GM19035 (cell line): Measurements from ENCODE around the gene XYLT1.
A peak's percentile ranks its signal among the peaks of the same experiment; 100 is the strongest.
"Not testable (repeated sequence)": the region's sequence is repeated elsewhere in the genome, so short reads cannot be mapped to it uniquely, and the experiment has no call there.

ENCODE experiments used
- ATAC-seq: cut with Tn5 transposase; IDR thresholded peaks from one replicate; pipeline ENCODE4 v1.9.1; 2021; ENCODE audit not compliant: unreplicated experiment

XYLT1 gene

GRCh38 chr16:17432901-17433576 lies 37.7 kb downstream of the XYLT1 start:
- no peak for ATAC-seq

GRCh38 chr16:17431968-17432625 lies 38.7 kb downstream of the XYLT1 start:
- ATAC-seq, result no peak

GRCh38 chr16:17431012-17431411 lies 39.7 kb downstream of the XYLT1 start:
- no peak for ATAC-seq

- ATAC-seq, result no peak
These were observed 44.3 kb downstream of the XYLT1 start for GRCh38 chr16:17426451-17426850.

- ATAC-seq, result no peak
These were observed 46.0 kb downstream of the XYLT1 start for GRCh38 chr16:17424771-17425170.

- ATAC-seq, result no peak
These were observed 47.5 kb downstream of the XYLT1 start for GRCh38 chr16:17423221-17423620.

GRCh38 chr16:17420816-17421215 lies 49.9 kb downstream of the XYLT1 start:
- ATAC-seq, result no peak

GRCh38 chr16:17419266-17419665 lies 51.5 kb downstream of the XYLT1 start:
- no peak for ATAC-seq

- ATAC-seq, result no peak
These were observed 53.0 kb downstream of the XYLT1 start for GRCh38 chr16:17417740-17418139.

- ATAC-seq, result peak; percentile 96
These were observed 54.1 kb downstream of the XYLT1 start for GRCh38 chr16:17416461-17417311.

GRCh38 chr16:17414916-17415315 lies 55.8 kb downstream of the XYLT1 start:
- no peak for ATAC-seq

- no peak for ATAC-seq
These were observed 56.3 kb downstream of the XYLT1 start for GRCh38 chr16:17414421-17414820.

- no peak for ATAC-seq
These were observed 57.3 kb downstream of the XYLT1 start for GRCh38 chr16:17413508-17413907.

- no peak for ATAC-seq
These were observed 58.0 kb downstream of the XYLT1 start for GRCh38 chr16:17412791-17413190.

GRCh38 chr16:17412221-17412620 lies 58.5 kb downstream of the XYLT1 start:
- ATAC-seq, result no peak

- no peak for ATAC-seq
These were observed 59.5 kb downstream of the XYLT1 start for GRCh38 chr16:17411263-17411662.

GRCh38 chr16:17410316-17410715 lies 60.4 kb downstream of the XYLT1 start:
- ATAC-seq, result not testable (repeated sequence)

- ATAC-seq, result no peak
These were observed 60.9 kb downstream of the XYLT1 start for GRCh38 chr16:17409894-17410293.

GRCh38 chr16:17408955-17409441 lies 61.8 kb downstream of the XYLT1 start:
- peak; percentile 79 for ATAC-seq

- no peak for ATAC-seq
These were observed 62.5 kb downstream of the XYLT1 start for GRCh38 chr16:17408296-17408695.

- no peak for ATAC-seq
These were observed 63.4 kb downstream of the XYLT1 start for GRCh38 chr16:17407321-17407720.
